H54 (cell line): ENCODE measurements around the gene NENF.

Experiments
- DNase-seq: peaks from one replicate; pipeline ENCODE4 v3.0.0; 2011; ENCODE audit warnings: low spot score, mixed read lengths; ENCODE audit not compliant: insufficient read length
- FAIRE-seq: peaks from 3 replicates; lab custom pipeline; 2011; peaks lifted over from hg19 to GRCh38; lab: Jason Lieb, UNC
- POLR2A ChIP-seq: IDR thresholded peaks from 2 replicates; pipeline ENCODE4 v1.6.1; 2011; ENCODE audit warnings: low read depth, mild to moderate bottlenecking, low read length

The NENF gene

DNA sequence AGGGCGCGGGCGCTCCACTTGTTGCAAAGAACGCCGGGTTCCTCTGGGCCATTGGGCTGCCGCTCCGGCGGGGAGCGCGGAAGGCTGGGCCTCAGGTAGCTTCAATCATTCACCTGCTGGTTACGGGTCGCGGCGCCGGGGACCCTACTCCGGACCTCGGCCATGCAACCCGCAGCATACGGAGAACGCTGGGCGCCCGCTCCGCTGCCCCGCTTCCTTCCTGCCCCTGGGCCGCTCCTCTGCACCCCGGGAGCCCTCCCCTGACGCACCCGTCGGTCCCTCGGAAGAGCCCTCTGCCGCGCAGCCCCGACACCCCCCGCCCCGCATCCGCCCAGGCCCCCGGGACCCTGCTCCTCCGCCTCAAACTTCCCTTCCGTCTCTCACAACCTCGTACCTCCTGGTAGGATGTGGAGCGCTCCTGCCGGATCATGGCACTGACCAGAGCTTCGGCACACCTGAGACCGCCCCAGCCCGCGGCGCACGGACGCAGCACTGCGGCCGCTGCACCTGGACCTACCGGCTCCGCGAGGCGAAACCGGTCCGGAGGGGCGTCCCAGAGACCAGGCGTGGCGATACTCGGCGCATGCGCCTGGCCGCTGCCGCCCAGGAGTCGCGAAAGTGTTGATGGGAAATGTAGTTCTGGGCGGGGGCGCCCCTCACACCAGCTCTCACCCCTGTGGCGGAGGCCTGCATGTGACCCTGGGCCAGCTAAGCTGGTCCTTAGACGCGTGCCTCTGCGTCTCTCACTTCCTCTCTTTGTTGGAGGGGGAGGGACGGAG lies 18.2 kb upstream of the NENF start, which contains the start of gene PACC1:
TSS of gene PACC1 (minus strand) at position 559 of the 779 bp plus-strand sequence. CDS start at position 430, 129 bp downstream.
- DNase-seq (peak; percentile 96), FAIRE-seq (no peak)
- TF ChIP-seq POLR2A, result peak; percentile 75

DNA sequence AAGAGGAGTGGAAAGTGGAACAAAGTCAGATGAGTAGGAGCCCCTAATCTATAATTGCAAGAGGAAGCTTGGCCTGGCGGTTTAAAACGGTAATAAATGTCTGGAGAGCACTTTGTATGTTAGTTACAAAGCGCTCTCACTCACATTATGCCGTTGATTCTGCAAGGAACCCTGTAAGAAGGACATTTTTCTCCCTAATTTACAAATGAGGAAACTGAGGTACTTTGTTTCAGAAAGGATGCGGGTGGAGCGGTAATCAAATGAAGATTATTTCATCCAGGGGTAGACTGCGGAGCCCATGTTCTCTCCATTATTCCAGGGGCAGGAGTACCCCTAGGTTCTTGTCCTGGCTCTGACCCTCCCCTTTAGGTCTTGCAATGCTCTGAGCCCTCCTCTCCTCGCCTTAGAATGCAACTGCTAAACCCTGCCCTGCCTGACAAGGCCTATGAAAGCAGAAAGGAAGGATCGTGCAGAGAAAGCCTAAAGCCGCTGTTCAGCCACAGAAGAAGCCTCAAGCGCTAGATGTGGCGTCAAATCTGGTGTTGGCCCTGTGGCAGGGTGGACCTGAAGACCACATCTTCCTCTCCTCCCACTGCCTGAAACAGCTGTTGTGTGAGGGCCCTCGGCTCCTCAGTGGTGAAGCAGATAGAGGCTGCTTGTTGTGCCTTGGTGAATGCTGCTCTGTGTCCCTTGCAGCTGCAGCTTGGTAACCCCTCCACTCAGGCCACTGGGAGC lies 17.4 kb upstream of the NENF start:
- no peak for DNase-seq
- no peak for TF ChIP-seq POLR2A
- FAIRE-seq, result no peak

DNA sequence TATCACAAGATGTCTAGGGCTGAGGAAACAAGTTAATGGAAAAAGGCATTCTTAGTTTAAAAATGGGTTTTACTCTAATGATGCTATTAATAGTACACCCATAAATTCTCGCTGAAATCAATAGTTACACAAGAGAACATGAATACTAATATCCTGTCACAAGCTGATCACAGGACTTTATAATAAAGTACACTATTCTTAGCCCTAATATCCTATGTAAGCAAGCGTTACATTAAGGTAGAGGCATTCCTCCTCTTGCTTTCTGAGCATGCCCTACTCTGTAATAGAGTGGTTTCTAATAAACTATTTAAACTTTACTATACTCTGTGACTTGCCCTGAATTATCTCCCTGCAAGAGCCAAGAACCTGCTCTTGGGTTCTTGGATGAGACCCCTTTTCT lies 11.6 kb upstream of the NENF start:
- DNase-seq (no peak), FAIRE-seq (no peak)
- TF ChIP-seq POLR2A, result no peak

GRCh38 chr1:212423879-212424278 lies 8.8 kb upstream of the NENF start:
- FAIRE-seq (no peak), DNase-seq (no peak)
- no peak for TF ChIP-seq POLR2A

DNA sequence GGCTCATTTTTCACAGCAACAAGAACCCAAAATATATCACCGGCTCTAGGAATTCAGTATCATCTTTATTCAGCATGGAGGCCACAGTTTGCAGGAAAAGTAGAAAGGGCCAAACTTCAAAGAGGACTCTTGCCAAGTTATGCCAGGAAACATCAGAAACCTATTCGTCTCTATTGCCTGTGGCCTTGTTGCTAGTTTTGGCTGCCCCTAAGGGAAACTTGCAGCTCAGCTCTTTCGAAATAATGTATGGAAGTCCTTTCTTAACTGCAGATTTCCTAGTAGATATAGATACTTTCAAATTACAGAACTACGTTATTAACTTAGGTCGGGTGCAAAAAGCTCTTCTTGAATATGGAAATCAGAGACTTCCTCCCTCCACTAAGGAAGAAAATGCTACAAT lies 4.2 kb upstream of the NENF start:
- no peak for FAIRE-seq
- DNase-seq, result no peak
- no peak for TF ChIP-seq POLR2A

DNA sequence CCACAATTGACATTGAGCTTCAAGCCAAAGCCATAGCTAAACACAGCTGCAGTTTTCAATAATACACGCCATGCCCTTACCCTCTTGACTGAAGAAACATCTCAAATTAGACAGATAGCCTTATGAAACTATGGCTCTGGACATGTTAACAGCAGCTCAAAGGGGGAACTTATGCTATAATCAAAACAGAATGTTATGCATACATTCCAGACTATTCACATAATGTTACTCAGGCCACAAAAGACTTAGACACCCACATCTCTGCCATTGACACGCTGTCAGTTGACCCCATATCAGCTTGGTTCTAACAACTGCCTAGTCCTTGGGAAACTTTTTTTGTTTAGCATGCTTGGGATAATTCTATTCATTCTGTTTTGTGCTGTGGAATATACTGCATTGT lies 2.3 kb upstream of the NENF start:
- TF ChIP-seq POLR2A, result no peak
- DNase-seq, result no peak
- FAIRE-seq, result no peak

- FAIRE-seq, result no peak
- no peak for TF ChIP-seq POLR2A
- DNase-seq, result no peak
Measured at GRCh38 chr1:212430955-212431394, 1.7 kb upstream of the NENF start.

DNA sequence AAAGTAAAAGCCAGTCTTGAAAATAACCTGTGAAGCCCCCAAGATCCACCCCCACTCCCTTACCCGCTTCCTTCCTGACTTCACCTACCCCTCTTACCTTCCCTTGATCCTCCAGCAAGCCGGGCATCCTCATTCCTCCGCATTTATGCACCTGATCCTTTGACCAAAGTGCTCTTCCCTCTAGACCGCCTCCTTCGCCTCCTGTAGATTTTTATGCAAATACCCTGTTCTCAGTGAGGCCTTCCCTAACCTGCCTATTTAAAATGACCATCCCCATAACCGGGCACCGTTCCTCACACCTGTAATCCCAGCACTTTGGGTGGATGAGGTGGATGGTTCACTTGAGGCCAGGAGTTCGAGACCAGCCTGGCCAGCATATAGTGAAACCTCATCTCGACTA lies 1.1 kb upstream of the NENF start:
- FAIRE-seq (no peak), DNase-seq (no peak)
- TF ChIP-seq POLR2A, result no peak

DNA sequence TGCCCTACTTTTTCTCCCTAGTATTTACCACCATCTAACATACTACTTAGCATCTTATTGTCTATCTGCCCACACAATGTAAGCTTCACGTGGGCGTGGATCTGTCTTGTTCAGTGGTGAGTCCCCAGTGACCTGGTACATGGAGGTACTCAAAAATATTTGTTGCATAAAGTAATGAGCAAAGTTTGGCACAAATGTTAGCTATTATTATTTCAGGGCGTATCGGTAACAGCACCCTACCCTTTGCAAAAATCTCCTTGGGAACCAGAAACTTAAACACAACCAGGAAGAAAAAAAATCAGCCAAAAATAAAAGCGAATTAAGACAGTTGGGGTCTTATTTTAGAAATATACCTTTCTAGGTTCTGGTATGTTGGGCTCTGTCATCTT lies 454 bp upstream of the NENF start:
- DNase-seq (no peak), FAIRE-seq (no peak)
- no peak for TF ChIP-seq POLR2A

- DNase-seq (no peak), FAIRE-seq (no peak)
- TF ChIP-seq POLR2A, result no peak
Measured at GRCh38 chr1:212433577-212434462, 1.1 kb downstream of the NENF start.

DNA sequence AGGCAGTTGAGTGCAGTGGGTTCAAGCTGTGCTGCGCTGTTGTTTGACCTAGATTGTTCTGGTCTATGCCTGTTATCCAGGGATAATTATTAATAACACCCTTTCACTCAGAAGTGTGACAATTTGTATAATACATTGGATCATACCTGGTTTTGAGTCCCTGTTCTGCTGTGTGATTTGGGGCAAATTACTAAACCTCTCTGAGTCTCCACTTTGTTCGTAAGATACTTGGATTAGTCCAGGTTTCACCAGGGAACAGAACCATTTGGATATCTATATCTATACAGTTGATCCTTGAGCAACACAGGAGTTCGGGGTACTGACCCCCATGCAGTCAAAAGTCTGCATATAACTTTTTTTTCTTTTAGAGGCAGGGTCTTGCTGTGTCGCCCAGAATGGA lies 2.3 kb downstream of the NENF start:
- FAIRE-seq, result no peak
- DNase-seq, result no peak

GRCh38 chr1:212437179-212437798 lies 4.6 kb downstream of the NENF start:
- TF ChIP-seq POLR2A, result no peak
- FAIRE-seq, result no peak
- DNase-seq, result no peak

More for the DNA sequence above, 2.3 kb downstream of the NENF start:
- no peak for TF ChIP-seq POLR2A

GRCh38 chr1:212438831-212439237 lies 6.1 kb downstream of the NENF start:
- no peak for FAIRE-seq
- TF ChIP-seq POLR2A, result no peak
- DNase-seq, result no peak

DNA sequence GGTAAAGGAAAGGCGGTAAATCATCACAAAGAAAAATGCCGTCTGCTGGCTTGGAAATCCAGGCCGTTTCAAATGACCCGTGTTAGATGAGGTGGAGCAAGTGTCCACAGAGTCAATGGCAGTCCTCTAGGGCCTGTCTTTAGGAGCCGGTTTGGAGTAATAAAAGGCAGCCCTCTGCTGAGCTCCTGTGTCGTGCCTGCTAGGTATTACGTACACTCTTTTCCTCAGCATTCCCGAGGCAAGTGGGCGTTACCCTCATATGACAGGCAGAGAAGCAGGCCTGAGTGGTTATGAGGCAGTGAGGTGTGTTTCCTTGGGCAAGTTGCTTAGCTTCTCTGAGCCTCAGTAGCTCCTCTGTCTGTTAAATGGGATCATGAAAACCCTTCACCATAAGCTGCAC lies 7.7 kb downstream of the NENF start:
- FAIRE-seq (no peak), DNase-seq (no peak)
- TF ChIP-seq POLR2A, result no peak
